ENCODE measurements around the gene HK1.
"Not testable (repeated sequence)": the region's sequence is repeated elsewhere in the genome, so short reads cannot be mapped to it uniquely, and the experiment has no call there.

The HK1 gene

GRCh38 chr10:69428165-69428564 is 149.9 kb downstream of the HK1 start:
- no peak for DNase-seq

GRCh38 chr10:69434169-69434568 is 155.9 kb downstream of the HK1 start:
- no peak for DNase-seq

DNA sequence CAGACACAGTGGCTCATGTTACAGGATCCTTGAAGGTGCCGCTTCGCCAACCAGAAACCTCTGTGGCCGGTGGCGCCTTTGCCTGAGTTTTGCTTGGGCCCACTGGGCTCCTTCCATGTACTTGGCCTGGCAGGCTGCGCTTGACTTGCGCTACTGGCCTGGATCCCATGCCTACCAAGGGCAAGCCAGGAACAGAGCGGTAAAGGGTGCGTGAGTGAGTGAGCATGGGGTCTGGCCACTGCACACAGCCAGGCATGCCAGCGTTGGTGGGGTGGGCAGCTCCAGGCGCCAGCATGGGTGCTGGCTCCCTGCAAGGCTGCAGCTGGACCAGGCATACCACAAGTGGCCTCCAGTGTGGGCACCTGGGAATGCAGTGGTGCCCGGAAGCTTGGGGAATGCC is 156.6 kb downstream of the HK1 start:
- no peak for DNase-seq

DNA sequence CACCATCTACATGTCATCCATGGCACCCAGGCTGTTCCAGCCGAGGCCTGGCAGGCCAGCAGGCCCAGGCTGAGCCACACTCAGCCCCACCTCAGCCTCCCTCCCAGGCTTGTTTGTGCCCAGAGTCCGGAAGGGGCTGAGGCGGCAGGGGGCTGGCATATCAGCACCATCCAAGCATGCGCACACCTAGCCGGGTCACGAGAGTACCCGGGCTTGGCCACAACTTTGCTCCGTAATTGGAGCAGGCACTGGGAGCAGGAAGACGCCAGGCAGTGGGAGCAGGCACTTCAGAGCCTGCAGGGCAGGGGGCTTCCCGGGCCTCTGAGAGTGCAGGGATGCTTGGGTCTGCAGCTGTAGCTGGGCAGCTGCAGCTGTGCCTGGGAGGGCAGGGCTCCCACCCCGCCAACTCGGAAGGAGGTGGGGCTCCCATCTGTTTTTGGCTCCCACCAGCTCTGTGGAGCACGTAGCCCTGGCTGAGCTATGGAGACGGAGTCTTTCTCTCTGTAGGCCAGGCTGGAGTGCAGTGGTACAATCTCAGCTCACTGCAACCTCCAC is 157.7 kb downstream of the HK1 start:
- no peak for DNase-seq

DNA sequence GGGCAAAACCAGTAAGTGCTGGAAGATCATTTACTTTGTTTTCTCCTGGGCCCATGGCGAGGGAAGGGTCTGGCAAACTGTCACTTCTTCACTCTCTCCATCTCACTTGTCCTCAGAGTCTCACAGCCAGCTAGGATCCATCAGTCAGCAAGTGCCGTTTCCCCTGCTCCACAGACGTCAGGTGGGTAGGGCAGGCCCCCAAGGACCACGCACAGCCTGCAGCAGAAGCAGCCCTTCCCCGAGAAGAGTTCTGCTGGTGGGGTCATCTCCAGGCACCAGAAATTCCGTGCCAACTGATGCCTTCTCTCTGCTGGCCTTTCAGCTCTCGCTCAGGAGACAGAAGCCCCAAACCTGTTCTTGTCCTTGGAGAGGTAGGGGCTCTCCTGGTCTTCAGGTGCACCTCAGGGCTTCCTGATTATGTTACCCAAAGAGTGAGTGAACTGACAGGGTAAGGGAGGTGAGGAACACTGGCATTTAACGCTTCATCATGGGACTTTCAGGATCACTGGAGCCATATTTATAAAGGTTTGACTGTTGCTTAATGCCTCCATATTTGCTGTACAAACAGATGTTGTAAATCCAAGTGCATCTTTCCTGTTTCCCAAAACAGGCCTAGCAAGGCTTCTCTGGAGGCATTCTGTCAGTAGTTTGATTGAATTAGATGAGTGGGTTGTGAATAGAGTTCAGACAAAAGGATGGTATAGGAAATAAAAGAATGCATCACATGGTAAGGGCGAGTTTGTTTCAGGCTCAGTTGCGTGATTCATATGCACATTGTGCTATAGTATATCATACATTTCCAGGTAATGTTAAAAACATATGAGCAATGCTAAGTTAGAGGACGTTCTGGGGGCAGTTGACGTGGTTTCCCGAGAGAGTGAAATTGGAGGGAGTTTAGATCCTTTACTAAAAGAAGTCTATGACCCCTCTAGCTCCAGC is 159.3 kb downstream of the HK1 start:
- no peak for DNase-seq

DNA sequence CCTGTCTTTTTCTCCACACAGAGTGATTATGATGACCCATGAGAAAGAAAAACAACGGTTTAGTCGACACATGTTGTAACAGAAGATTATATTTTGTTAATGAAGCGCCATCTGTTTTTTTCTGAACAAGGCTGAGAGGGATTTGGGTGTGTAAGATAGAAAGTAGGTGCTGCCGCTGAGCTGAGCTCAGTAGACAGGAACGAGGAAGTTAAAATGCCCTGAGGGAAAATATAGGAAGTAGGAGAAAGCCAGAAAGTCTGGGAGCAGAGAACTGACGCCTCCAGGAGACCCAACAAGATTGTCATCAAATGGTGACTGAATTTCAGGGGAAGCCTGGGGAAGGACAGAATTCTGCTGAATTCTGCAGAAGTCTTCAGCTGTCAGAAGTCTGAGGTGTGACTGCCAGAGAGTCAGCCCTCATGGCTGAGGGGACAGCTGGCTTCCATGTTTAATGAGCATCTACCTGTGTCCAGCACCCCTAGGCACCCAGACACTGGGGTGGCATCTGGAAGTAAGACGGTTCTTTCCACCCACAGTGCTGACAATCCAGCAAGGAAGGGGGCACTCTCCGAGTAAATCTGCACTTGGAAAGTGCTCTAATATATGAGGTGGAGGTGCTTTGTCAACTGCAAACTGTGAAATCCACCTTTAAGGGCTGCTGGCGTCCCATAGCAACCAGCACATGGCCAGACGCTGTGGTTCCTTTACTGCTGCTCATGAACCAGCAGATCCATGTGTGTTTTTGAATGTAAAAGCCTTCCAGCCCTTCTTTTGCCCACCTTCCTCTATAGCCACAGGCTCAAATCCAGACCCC is 160.4 kb downstream of the HK1 start:
- no peak for DNase-seq

- DNase-seq = no peak
Observed at GRCh38 chr10:69439350-69439739, 161.0 kb downstream of the HK1 start.

DNA sequence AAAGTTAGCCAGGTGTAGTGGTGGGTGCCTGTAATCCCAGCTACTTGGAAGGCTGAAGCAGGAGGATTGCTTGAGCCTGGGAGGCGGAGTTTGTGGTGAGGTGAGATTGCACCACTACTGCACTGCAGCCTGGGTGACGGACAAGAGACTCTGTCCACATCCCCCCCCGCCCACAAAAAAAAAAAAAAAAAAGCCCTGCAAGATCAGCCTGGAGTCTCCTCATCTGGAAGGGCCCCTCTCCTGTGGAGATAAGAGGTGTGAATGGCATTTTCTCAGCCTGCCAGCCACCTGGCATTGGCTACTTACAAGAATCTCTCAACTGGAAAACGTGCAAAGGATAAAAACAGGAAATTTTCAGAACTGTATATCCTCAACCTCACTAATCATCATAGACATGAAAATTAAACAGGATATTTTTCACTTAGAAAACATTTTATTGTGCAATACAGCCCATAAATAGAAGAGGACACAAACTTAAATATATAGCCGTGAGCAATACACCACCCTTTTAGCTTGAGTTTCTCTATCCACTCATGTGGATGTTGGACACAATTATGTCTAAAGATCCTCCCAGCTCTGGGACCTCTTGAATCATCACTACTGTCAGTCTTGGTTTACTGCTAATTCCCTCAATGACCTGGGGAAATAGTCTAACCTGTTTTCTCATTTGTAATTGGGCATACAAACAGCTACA is 161.7 kb downstream of the HK1 start:
- DNase-seq = no peak

GRCh38 chr10:69443354-69443753 is 165.1 kb downstream of the HK1 start:
- no peak for DNase-seq

- DNase-seq = no peak
Observed at GRCh38 chr10:69445041-69445440, 166.7 kb downstream of the HK1 start.

DNA sequence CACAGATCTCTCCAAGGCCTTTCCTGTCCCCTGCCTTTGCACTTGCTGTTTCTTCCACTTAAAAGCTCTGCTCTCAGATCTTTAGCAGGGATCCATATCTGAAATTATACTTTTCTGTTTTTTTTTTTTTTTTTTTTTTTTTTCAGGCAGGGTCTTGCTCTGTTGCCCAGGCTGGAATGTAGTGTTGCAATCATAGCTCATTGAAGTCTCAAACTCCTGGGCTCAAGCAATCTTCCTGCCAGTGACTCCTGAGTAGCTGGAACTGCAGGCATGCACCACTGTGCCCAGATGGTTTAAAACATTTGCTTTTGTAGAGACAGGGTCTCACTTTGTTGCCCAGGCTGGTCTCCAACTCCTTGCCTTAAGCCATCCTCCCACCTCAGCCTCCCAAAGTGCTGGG is 167.9 kb downstream of the HK1 start:
- no peak for DNase-seq

DNA sequence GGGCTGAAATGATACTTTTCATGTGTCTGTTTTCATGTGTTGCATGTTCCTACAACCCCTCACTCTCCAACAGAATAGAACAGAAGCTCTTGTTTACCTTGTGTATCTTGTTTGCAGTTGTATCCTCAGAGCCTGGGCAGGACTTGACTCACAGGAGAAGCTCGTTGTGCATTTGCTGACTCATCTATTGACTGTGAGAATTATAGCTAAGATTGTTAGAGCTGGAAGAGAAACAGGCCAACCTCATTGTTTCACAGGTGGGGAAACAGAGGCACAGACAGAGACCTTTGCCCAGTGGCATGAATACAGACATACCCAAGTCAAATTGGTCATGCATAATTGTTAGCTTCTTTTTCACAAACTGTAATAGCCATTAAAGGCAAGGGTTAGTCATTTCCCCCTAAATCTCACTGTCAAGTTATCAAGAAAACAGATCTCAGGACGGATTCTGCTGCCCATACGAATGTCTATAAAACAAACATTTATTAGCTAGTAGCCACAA is 168.4 kb downstream of the HK1 start:
- DNase-seq = peak; percentile 32

DNA sequence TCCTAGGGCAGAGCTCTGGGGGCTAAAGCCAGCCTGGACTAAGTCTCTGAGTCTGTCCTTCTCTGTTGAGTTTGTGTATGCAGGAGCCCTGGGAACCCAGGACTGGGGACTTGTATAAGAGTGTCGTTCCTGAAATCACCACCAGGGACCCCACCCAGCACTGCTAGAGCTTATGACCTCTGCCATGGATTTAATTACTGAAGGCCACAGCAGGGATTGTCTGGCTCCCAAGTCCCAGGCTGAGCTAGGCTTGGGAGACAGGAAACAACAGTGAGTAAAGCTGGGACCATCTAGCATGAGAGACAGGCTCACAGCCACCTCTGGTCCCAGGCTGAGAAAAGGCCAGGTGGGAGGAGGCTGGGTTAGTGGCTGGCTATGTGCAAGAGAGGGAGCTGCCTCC is 171.5 kb downstream of the HK1 start:
- DNase-seq = no peak

DNA sequence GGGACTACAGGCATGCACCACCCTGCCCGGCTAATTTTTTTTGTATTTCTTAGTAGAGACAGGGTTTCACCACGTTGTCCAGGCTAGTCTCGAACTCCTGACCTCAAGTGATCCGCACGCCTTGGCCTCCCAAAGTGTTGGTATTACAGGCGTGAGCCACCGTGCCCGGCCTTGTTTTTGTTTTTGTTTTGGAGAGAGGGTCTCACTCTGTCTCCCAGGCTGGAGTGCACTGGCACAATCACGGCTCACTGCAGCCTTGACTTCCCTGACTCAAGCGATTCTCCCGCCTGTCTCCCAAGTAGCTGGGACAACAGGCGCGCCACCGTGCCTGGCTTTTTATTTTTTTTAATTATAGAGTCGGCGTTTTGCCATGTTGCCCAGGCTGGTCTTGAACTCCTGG is 172.1 kb downstream of the HK1 start:
- DNase-seq = not testable (repeated sequence)

- DNase-seq = peak; percentile 33
Observed at GRCh38 chr10:69451209-69451783, 173.0 kb downstream of the HK1 start, which contains the start of gene TSPAN15. Gene TSPAN15 (plus strand): TSS chr10:69451465. CDS start chr10:69451595, 130 bp downstream.

Data from amniotic stem cell (primary cell).